Kidney (tissue), 14 donors: Measurements from ENCODE around the gene EDA. TPM values are rescaled to one million over a fixed set of nuclear protein-coding genes. Genes with fewer than 3 reads are reported as not detected.

ENCODE experiments used
- DNase-seq, 5 donors: peaks; one replicate each; pipeline ENCODE4 v3.0.0-alpha.2; 2013 to 2020
- FAIRE-seq: peaks from 2 replicates; lab custom pipeline; 2012; peaks lifted over from hg19 to GRCh38; lab: Jason Lieb, UNC
- H3K27ac ChIP-seq, 2 donors: one replicate each; pipeline ENCODE4 v1.7.0; 2013; ENCODE audit warnings: low read depth in 2 of 2, low read length in 2 of 2, inconsistent platforms in 1 of 2
- H3K27me3 ChIP-seq: one replicate; pipeline ENCODE4 v1.7.1; 2013; ENCODE audit warnings: low read length, inconsistent platforms; ENCODE audit not compliant: control insufficient read depth, insufficient read depth
- H3K36me3 ChIP-seq, 3 donors: one replicate each; pipeline versions ENCODE4 v1.7.0 to v1.7.1; 2013; ENCODE audit warnings: low read length in 3 of 3, control low read depth in 1 of 3, inconsistent platforms in 1 of 3; ENCODE audit not compliant: insufficient read depth in 3 of 3, control insufficient read depth in 2 of 3
- H3K4me1 ChIP-seq, 3 donors: one replicate each; pipeline versions ENCODE4 v1.7.0 to v1.7.1; 2013; ENCODE audit warnings: low read length in 3 of 3, inconsistent platforms in 1 of 3, low read depth in 1 of 3; ENCODE audit not compliant: control insufficient read depth in 2 of 3, insufficient read depth in 2 of 3
- H3K4me3 ChIP-seq, 3 donors: one replicate each; pipeline versions ENCODE4 v1.7.0 to v1.8.1; 2013; ENCODE audit warnings: low read length in 3 of 3, control low read depth in 1 of 3, inconsistent platforms in 1 of 3
- H3K9ac ChIP-seq, 3 donors: one replicate each; pipeline versions ENCODE4 v1.7.0 to v1.7.1; 2013; ENCODE audit warnings: low read length in 3 of 3, control low read depth in 1 of 3, inconsistent platforms in 1 of 3
- H3K9me3 ChIP-seq, 3 donors: one replicate each; pipeline versions ENCODE4 v1.7.0 to v1.7.1; 2013; ENCODE audit warnings: low read length in 3 of 3, control low read depth in 1 of 3, inconsistent platforms in 1 of 3; ENCODE audit not compliant: control insufficient read depth in 2 of 3, insufficient read depth in 1 of 3
- CTCF ChIP-seq: IDR thresholded peaks from 3 replicates; pipeline ENCODE4 v1.5.1; 2012; ENCODE audit warnings: mild to moderate bottlenecking, moderate library complexity, borderline replicate concordance; ENCODE audit not compliant: insufficient read depth; ENCODE audit errors: extremely low read depth
- intact Hi-C: fragments of 100-400 bp; cut with DNase I; formaldehyde crosslinking; loops from one replicate; pipeline ENCODE4 v1.11.1; 2022
- polyA plus RNA-seq: library from polyadenylated mRNA; stranded (reverse); fragments of 350-450 nt; fragmentation: Illumina TruSeq; extraction: RNeasy Lipid Tissue Mini Kit (QIAGEN cat#74804); gene quantifications from one replicate; pipeline ENCODE4 v1.2.3, GENCODE V29; 2014; ENCODE audit warnings: low read depth, low replicate concordance; ENCODE audit not compliant: insufficient read depth
- total RNA-seq: library from RNA; stranded (reverse); fragmentation: NEBNext Ultra II Directional; extraction: Animal tissue kit (Norgen Biotek cat#: 25700); gene quantifications from one replicate; pipeline ENCODE4 v1.2.1, GENCODE V29; 2021
- donor health status: control.
- donor health status: control.
- donor health status: control.
- donor health status: control.
- donor health status: control.
- donor health status: DM: yes; HTN: yes; CAD: no.
- donor health status: Normal renal cell carcinoma (clear cell type).

EDA gene
- total and polyA plus RNA-seq, 2 donors from 2014 or later = 2.9 to 4.2 TPM

- DNase-seq = no peak
- intact Hi-C loops = no loop called here
- Histone ChIP-seq H3K27me3 (no peaks in the 10 kb centered on the region), H3K9me3 (no peaks in the 10 kb centered on the region), H3K4me3 (no peak overlapping the region), H3K36me3 (no peaks in the 10 kb centered on the region), H3K4me1 (no peaks in the 10 kb centered on the region), H3K9ac (no peak overlapping the region), H3K27ac (no peak overlapping the region)
- no peak for FAIRE-seq
- TF ChIP-seq CTCF = no peak
Measured at GRCh38 chrX:70009970-70010369, 394.1 kb downstream of the EDA start.

GRCh38 chrX:70012756-70013155, 396.8 kb downstream of the EDA start:
- no peak overlapping the region for H3K27ac ChIP-seq
- H3K9ac ChIP-seq = no peak overlapping the region
- no peaks in the 10 kb centered on the region for H3K9me3 ChIP-seq
- FAIRE-seq (no peak), DNase-seq (no peak)
- no peak for TF ChIP-seq CTCF
- H3K27me3 ChIP-seq = no peaks in the 10 kb centered on the region
- H3K4me3 ChIP-seq = no peak overlapping the region
- no peaks in the 10 kb centered on the region for H3K4me1 ChIP-seq
- H3K36me3 ChIP-seq = no peaks in the 10 kb centered on the region
- intact Hi-C loops = no loop called here

GRCh38 chrX:70013466-70014381, 397.8 kb downstream of the EDA start:
- TF ChIP-seq CTCF = no peak
- Histone ChIP-seq H3K9ac (no peak overlapping the region), H3K27ac (no peak overlapping the region), H3K9me3 (no peaks in the 10 kb centered on the region), H3K27me3 (no peaks in the 10 kb centered on the region), H3K36me3 (no peaks in the 10 kb centered on the region), H3K4me1 (no peaks in the 10 kb centered on the region), H3K4me3 (no peak overlapping the region)
- FAIRE-seq = no peak
- intact Hi-C loops = no loop called here
- DNase-seq = peak in 1 of 5 donors; percentile 39
